Activated B cell treated with CpG ODN at 0.5 μM for 24 hours (primary cell): ENCODE measurements around the gene CRMP1. TPM values are rescaled to one million over a fixed set of nuclear protein-coding genes. Genes with fewer than 3 reads are reported as not detected.

ENCODE experiments used
- ATAC-seq: fragments of 200-7000 bp; cut with Tn5 transposase; one replicate; pipeline ENCODE4 v1.10.0; 2021; ENCODE audit warnings: low read depth, mild to moderate bottlenecking, moderate library complexity
- CTCF ChIA-PET: fragments of 350-600 bp; sonication (Branson Sonifier 250); formaldehyde crosslinking; loops from one replicate; lab custom pipeline; 2021; ENCODE audit warnings: antibody characterized with exemption; lab: Charles Lee
- POLR2A ChIA-PET: fragments of 350-600 bp; sonication (Branson Sonifier 250); formaldehyde crosslinking; loops from one replicate; lab custom pipeline; 2021; ENCODE audit warnings: antibody characterized with exemption; lab: Charles Lee
- DNase-seq: peaks from one replicate; pipeline ENCODE4 v3.0.0; 2022
- H3K27ac Mint-ChIP-seq: one replicate; pipeline ENCODE4 v1.8.0; 2020; ENCODE audit warnings: mixed read lengths
- H3K27me3 Mint-ChIP-seq: one replicate; pipeline ENCODE4 v1.8.0; 2021; ENCODE audit warnings: mixed read lengths
- H3K36me3 Mint-ChIP-seq: one replicate; pipeline ENCODE4 v1.8.0; 2021; ENCODE audit warnings: low read depth, mixed read lengths
- H3K4me1 Mint-ChIP-seq: one replicate; pipeline ENCODE4 v1.8.0; 2021; ENCODE audit warnings: mixed read lengths
- H3K4me3 Mint-ChIP-seq: one replicate; pipeline ENCODE4 v1.8.0; 2020; ENCODE audit warnings: mild to moderate bottlenecking, mixed read lengths
- H3K9me3 Mint-ChIP-seq: one replicate; pipeline ENCODE4 v1.8.0; 2020; ENCODE audit warnings: mixed read lengths
- CTCF ChIP-seq: fragments of 200-600 bp; IDR thresholded peaks from one replicate; pipeline ENCODE4 v1.8.0; 2022; ENCODE audit warnings: antibody characterized with exemption, mild to moderate bottlenecking
- intact Hi-C: fragments of 100-400 bp; cut with micrococcal nuclease; formaldehyde crosslinking; loops from one replicate; pipeline ENCODE4 v1.15.1; 2024
- total RNA-seq: library from RNA; stranded (reverse); gene quantifications from 2 replicates; pipeline ENCODE4 v1.2.3, GENCODE V29; 2022

Gene CRMP1
- total RNA-seq, 1 donor from 2014 or later = 0.09 TPM

GRCh38 chr4:5810770-5811430 lies 82.0 kb downstream of the CRMP1 start:
- no peak overlapping the region for H3K27ac Mint-ChIP-seq
- H3K27me3 Mint-ChIP-seq = no peaks in the 10 kb centered on the region
- CTCF ChIA-PET = no interaction called here
- POLR2A ChIA-PET = no interaction called here
- ATAC-seq = no peak
- no peaks in the 10 kb centered on the region for H3K4me1 Mint-ChIP-seq
- no peak overlapping the region for H3K4me3 Mint-ChIP-seq
- intact Hi-C loops = loop anchor here (5.0 kb wide), 1 partner anchor 1829 kb away; no protein-coding TSS in a partner anchor
- no peaks in the 10 kb centered on the region for H3K36me3 Mint-ChIP-seq
- no peak for DNase-seq
- TF ChIP-seq CTCF = no peak
- H3K9me3 Mint-ChIP-seq = no peaks in the 10 kb centered on the region

- ChIA-PET POLR2A (no interaction called here), CTCF (no interaction called here)
- no peak for ATAC-seq
- Mint-ChIP-seq H3K36me3 (no peaks in the 10 kb centered on the region), H3K9me3 (no peaks in the 10 kb centered on the region), H3K4me1 (no peaks in the 10 kb centered on the region), H3K4me3 (no peak overlapping the region), H3K27ac (no peak overlapping the region), H3K27me3 (no peaks in the 10 kb centered on the region)
- intact Hi-C loops = loop anchor here (5.0 kb wide), 1 partner anchor 1828 kb away; no protein-coding TSS in a partner anchor
- TF ChIP-seq CTCF = no peak
- DNase-seq = no peak
Observed at GRCh38 chr4:5810151-5810550, 82.7 kb downstream of the CRMP1 start.

GRCh38 chr4:5809216-5809776 lies 83.6 kb downstream of the CRMP1 start:
- no peaks in the 10 kb centered on the region for H3K27me3 Mint-ChIP-seq
- no peak for TF ChIP-seq CTCF
- ATAC-seq (no peak), DNase-seq (no peak)
- H3K4me1 Mint-ChIP-seq = no peaks in the 10 kb centered on the region
- H3K4me3 Mint-ChIP-seq = no peak overlapping the region
- no peak overlapping the region for H3K27ac Mint-ChIP-seq
- intact Hi-C loops = no loop called here
- no peaks in the 10 kb centered on the region for H3K9me3 Mint-ChIP-seq
- no peaks in the 10 kb centered on the region for H3K36me3 Mint-ChIP-seq
- POLR2A ChIA-PET = no interaction called here
- CTCF ChIA-PET = no interaction called here

DNA sequence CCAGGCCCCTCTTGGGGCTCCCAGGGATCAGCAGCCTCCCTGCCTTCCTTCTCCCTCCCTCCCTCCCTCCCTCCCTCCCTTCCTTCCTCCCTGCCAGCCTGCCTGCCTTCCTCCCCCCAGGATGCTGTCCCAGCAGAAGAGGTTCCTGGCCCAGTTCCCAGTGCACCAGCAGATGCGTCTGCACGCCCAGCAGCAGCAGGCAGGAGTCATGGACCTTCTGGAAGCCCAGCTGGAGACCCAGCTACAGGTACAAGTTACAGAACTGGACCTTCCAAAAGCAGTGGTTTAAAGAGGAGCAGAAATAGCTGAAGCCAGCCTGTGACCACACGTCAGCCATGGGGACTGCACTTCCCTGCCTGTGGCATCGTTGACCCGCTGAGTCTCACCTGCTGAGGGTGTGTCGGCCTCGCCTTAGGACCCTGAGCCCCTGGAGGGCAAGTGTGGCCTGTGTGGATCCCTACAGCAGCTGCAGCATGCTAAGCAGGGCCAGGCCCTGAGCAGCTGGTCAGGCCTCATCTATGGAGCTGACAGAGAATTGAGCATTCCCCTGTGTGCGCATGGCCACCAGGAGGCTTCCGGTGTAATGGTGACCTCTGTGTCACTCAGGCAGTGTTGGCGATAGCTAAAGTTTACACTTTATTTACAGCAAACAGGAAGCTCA lies 84.7 kb downstream of the CRMP1 start:
- no peak overlapping the region for H3K4me3 Mint-ChIP-seq
- ChIA-PET POLR2A (no interaction called here), CTCF (no interaction called here)
- no peaks in the 10 kb centered on the region for H3K4me1 Mint-ChIP-seq
- intact Hi-C loops = no loop called here
- TF ChIP-seq CTCF = no peak
- no peaks in the 10 kb centered on the region for H3K27me3 Mint-ChIP-seq
- no peak for ATAC-seq
- no peaks in the 10 kb centered on the region for H3K9me3 Mint-ChIP-seq
- H3K36me3 Mint-ChIP-seq = no peaks in the 10 kb centered on the region
- H3K27ac Mint-ChIP-seq = no peak overlapping the region
- no peak for DNase-seq

DNA sequence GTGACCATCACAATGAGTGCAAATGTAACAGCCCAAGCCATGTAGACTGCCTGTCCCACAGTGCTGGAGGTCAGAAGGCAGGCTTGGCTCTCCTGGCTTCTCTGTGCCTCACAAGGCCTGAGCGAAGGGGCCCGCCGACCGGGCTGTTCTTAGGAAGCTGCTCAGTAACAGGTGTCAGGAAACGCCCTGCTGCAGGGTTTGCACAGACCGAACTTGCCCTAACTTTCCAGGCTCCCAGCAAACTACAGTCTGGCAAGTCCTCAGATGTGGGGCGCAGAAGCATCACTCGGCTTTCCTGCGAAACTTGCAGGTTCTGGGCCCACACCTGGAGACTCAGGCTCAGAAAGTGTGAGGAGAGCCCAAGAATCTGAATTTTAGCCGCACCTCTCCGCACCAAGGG lies 87.6 kb downstream of the CRMP1 start:
- Mint-ChIP-seq H3K27me3 (no peaks in the 10 kb centered on the region), H3K36me3 (no peaks in the 10 kb centered on the region), H3K4me3 (no peak overlapping the region), H3K27ac (no peak overlapping the region), H3K4me1 (no peaks in the 10 kb centered on the region), H3K9me3 (no peaks in the 10 kb centered on the region)
- TF ChIP-seq CTCF = no peak
- ChIA-PET CTCF (no interaction called here), POLR2A (no interaction called here)
- ATAC-seq (no peak), DNase-seq (no peak)
- intact Hi-C loops = no loop called here
